EL (cell line): ENCODE measurements around the gene DNAH3.
A peak's percentile ranks its signal among the peaks of the same experiment; 100 is the strongest.
"Not testable (repeated sequence)": the region's sequence is repeated elsewhere in the genome, so short reads cannot be mapped to it uniquely, and the experiment has no call there.

Experiments used
- DNase-seq: peaks from one replicate; pipeline ENCODE4 v3.0.0-alpha.2; 2016

DNAH3 gene

GRCh38 chr16:20984019-20984418 lies 166.6 kb downstream of the DNAH3 start:
- DNase-seq: no peak

- no peak for DNase-seq
Observed at GRCh38 chr16:20976576-20976975, 174.1 kb downstream of the DNAH3 start.

GRCh38 chr16:20973201-20973600 lies 177.4 kb downstream of the DNAH3 start:
- not testable (repeated sequence) for DNase-seq

- DNase-seq: no peak
Observed at GRCh38 chr16:20971401-20971800, 179.2 kb downstream of the DNAH3 start.

- no peak for DNase-seq
Observed at GRCh38 chr16:20969386-20969785, 181.3 kb downstream of the DNAH3 start.

- no peak for DNase-seq
Observed at GRCh38 chr16:20968765-20969164, 181.9 kb downstream of the DNAH3 start.

GRCh38 chr16:20960899-20961298 lies 189.7 kb downstream of the DNAH3 start:
- no peak for DNase-seq

GRCh38 chr16:20957153-20957552 lies 193.5 kb downstream of the DNAH3 start:
- DNase-seq: no peak

- DNase-seq: no peak
Observed at GRCh38 chr16:20956319-20956718, 194.3 kb downstream of the DNAH3 start.

GRCh38 chr16:20954574-20954973 lies 196.1 kb downstream of the DNAH3 start:
- DNase-seq: no peak

GRCh38 chr16:20952139-20952920 lies 198.3 kb downstream of the DNAH3 start:
- no peak for DNase-seq

GRCh38 chr16:20950294-20950693 lies 200.4 kb downstream of the DNAH3 start:
- no peak for DNase-seq

GRCh38 chr16:20949660-20950059 lies 201.0 kb downstream of the DNAH3 start:
- DNase-seq: no peak

- no peak for DNase-seq
Observed at GRCh38 chr16:20948444-20948843, 202.2 kb downstream of the DNAH3 start.

GRCh38 chr16:20946015-20946629 lies 204.5 kb downstream of the DNAH3 start:
- DNase-seq: no peak

- not testable (repeated sequence) for DNase-seq
Observed at GRCh38 chr16:20945575-20945875, 205.1 kb downstream of the DNAH3 start.

- DNase-seq: peak; percentile 19
Observed at GRCh38 chr16:20944861-20945574, 205.6 kb downstream of the DNAH3 start.

GRCh38 chr16:20942256-20942655 lies 208.4 kb downstream of the DNAH3 start:
- no peak for DNase-seq

GRCh38 chr16:20941636-20941926 lies 209.1 kb downstream of the DNAH3 start:
- DNase-seq: no peak

GRCh38 chr16:20940871-20941635 lies 209.6 kb downstream of the DNAH3 start:
- DNase-seq: no peak

- no peak for DNase-seq
Observed at GRCh38 chr16:20939611-20940010, 211.0 kb downstream of the DNAH3 start.

GRCh38 chr16:20938426-20938825 lies 212.2 kb downstream of the DNAH3 start:
- peak; percentile 42 for DNase-seq

- no peak for DNase-seq
Observed at GRCh38 chr16:20937736-20938135, 212.9 kb downstream of the DNAH3 start.

- DNase-seq: no peak
Observed at GRCh38 chr16:20933589-20933988, 217.1 kb downstream of the DNAH3 start.
